Neutrophil (primary cell): ENCODE measurements around the gene S100PBP.

Experiments
- H3K27ac ChIP-seq: fragments of 200-600 bp; sonication (generic); 2 replicates; pipeline ENCODE4 v1.5.1; 2016; ENCODE audit warnings: mild to moderate bottlenecking, moderate library complexity
- H3K27me3 ChIP-seq: fragments of 200-600 bp; sonication (generic); 2 replicates; pipeline ENCODE4 v1.6.0; 2016; ENCODE audit warnings: mild to moderate bottlenecking
- H3K36me3 ChIP-seq: fragments of 200-600 bp; sonication (generic); 2 replicates; pipeline ENCODE4 v1.5.1; 2017
- H3K4me1 ChIP-seq, 2 experiments: fragments of 200-600 bp in 1 of 2; sonication (generic) in 1 of 2; 1 replicate in 1 of 2; 2 replicates in 1 of 2; pipeline versions ENCODE4 v1.5.1 to v1.6.1; 2013 to 2016; ENCODE audit warnings: low read depth in 1 of 2, low read length in 1 of 2, mild to moderate bottlenecking in 1 of 2, moderate library complexity in 1 of 2; ENCODE audit not compliant: control insufficient read depth in 1 of 2, insufficient read depth in 1 of 2
- H3K4me3 ChIP-seq, 2 experiments: fragments of 200-600 bp in 1 of 2; sonication (generic) in 1 of 2; 1 replicate in 1 of 2; 2 replicates in 1 of 2; pipeline ENCODE4 v1.5.1; 2013 to 2016; ENCODE audit warnings: low read depth in 1 of 2, low read length in 1 of 2, mild to moderate bottlenecking in 1 of 2, moderate library complexity in 1 of 2
- H3K9me3 ChIP-seq: fragments of 200-600 bp; sonication (generic); 2 replicates; pipeline ENCODE4 v1.5.1; 2016
- CTCF ChIP-seq: fragments of 200-600 bp; sonication (generic); IDR thresholded peaks from 2 replicates; pipeline ENCODE4 v1.5.1; 2016; ENCODE audit warnings: antibody characterized with exemption

S100PBP gene

GRCh38 chr1:32858136-32858535 lies 40.7 kb downstream of the S100PBP start:
- no peak overlapping the region for H3K4me3 ChIP-seq
- peaks cover 78% of the 10 kb centered on the region for H3K36me3 ChIP-seq
- H3K9me3 ChIP-seq, result no peaks in the 10 kb centered on the region
- no peak for TF ChIP-seq CTCF
- H3K27ac ChIP-seq, result no peak overlapping the region
- no peaks in the 10 kb centered on the region for H3K27me3 ChIP-seq
- H3K4me1 ChIP-seq, result no peaks in the 10 kb centered on the region

GRCh38 chr1:32858791-32859190 lies 41.3 kb downstream of the S100PBP start:
- Histone ChIP-seq H3K27ac (no peak overlapping the region), H3K36me3 (peaks cover 75% of the 10 kb centered on the region), H3K4me1 (no peaks in the 10 kb centered on the region), H3K9me3 (no peaks in the 10 kb centered on the region), H3K27me3 (no peaks in the 10 kb centered on the region), H3K4me3 (no peak overlapping the region)
- TF ChIP-seq CTCF, result no peak

GRCh38 chr1:32859915-32860314 lies 42.5 kb downstream of the S100PBP start:
- Histone ChIP-seq H3K4me3 (no peak overlapping the region), H3K36me3 (peaks cover 64% of the 10 kb centered on the region), H3K27me3 (no peaks in the 10 kb centered on the region), H3K9me3 (no peaks in the 10 kb centered on the region), H3K27ac (no peak overlapping the region), H3K4me1 (no peaks in the 10 kb centered on the region)
- no peak for TF ChIP-seq CTCF

GRCh38 chr1:32860566-32860965 lies 43.1 kb downstream of the S100PBP start:
- no peaks in the 10 kb centered on the region for H3K9me3 ChIP-seq
- no peak overlapping the region for H3K27ac ChIP-seq
- H3K27me3 ChIP-seq, result no peaks in the 10 kb centered on the region
- TF ChIP-seq CTCF, result no peak
- no peaks in the 10 kb centered on the region for H3K4me1 ChIP-seq
- peaks cover 60% of the 10 kb centered on the region for H3K36me3 ChIP-seq
- H3K4me3 ChIP-seq, result no peak overlapping the region

GRCh38 chr1:32861904-32862695 lies 44.6 kb downstream of the S100PBP start:
- Histone ChIP-seq H3K27me3 (no peaks in the 10 kb centered on the region), H3K9me3 (no peaks in the 10 kb centered on the region), H3K4me1 (no peaks in the 10 kb centered on the region), H3K27ac (no peak overlapping the region), H3K36me3 (peaks cover 46% of the 10 kb centered on the region), H3K4me3 (no peak overlapping the region)
- TF ChIP-seq CTCF, result no peak
